Activated CD4-positive, alpha-beta T cell treated with anti-CD3 and anti-CD28 coated beads, Interleukin-2, amount 10 ng/mL, durations not matched to agents 24 days and 14 days (primary cell): Measurements from ENCODE around the gene OR9I1. TPM values are rescaled to one million over a fixed set of nuclear protein-coding genes. Genes with fewer than 3 reads are reported as not detected.
A peak's percentile ranks its signal among the peaks of the same experiment; 100 is the strongest.

Source experiments
- DNase-seq: peaks from one replicate; pipeline ENCODE4 v3.0.0; 2022
- H3K27ac Mint-ChIP-seq: one replicate; pipeline ENCODE4 v1.8.0; 2022; ENCODE audit warnings: mild to moderate bottlenecking, mixed read lengths
- H3K27me3 Mint-ChIP-seq: one replicate; pipeline ENCODE4 v1.8.0; 2022; ENCODE audit warnings: mixed read lengths
- H3K36me3 Mint-ChIP-seq: one replicate; pipeline ENCODE4 v1.8.0; 2022; ENCODE audit warnings: low read depth, mild to moderate bottlenecking, mixed read lengths
- H3K4me1 Mint-ChIP-seq: one replicate; pipeline ENCODE4 v1.8.0; 2021; ENCODE audit warnings: mixed read lengths
- H3K4me3 Mint-ChIP-seq: one replicate; pipeline ENCODE4 v1.8.0; 2022; ENCODE audit warnings: mild to moderate bottlenecking, moderate library complexity, mixed read lengths
- H3K9me3 Mint-ChIP-seq: one replicate; pipeline ENCODE4 v1.8.0; 2021; ENCODE audit warnings: mixed read lengths
- intact Hi-C: fragments of 100-400 bp; cut with micrococcal nuclease; formaldehyde crosslinking; loops from one replicate; pipeline ENCODE4 v1.15.1; 2023
- total RNA-seq: library from RNA; stranded (reverse); gene quantifications from 2 replicates; pipeline ENCODE4 v1.2.3, GENCODE V29; 2022

The OR9I1 gene
- total RNA-seq, 1 donor from 2014 or later, result not detected

DNA sequence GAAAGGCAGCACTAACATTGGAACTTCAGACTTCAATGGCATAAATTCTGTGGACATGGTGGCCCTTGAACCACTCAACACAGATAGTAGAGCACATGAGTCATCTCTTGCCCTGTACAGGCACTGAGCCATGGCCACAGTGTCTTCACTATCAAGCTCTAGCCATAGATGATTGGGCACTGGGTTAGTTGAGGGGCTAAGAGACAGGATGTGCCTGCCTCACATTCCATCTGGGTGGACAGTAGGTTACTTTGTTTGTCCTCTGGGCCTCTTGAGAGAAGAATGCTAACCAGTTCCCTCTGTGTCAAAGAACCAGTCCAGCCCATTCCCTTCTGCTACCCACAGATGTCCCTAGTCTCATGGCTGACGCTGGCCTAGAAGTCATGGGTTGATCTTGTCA lies 54.7 kb downstream of the OR9I1 start:
- no peak for DNase-seq
- H3K27ac Mint-ChIP-seq, result no peak overlapping the region
- H3K9me3 Mint-ChIP-seq, result no peaks in the 10 kb centered on the region
- no peak overlapping the region for H3K4me3 Mint-ChIP-seq
- no peaks in the 10 kb centered on the region for H3K27me3 Mint-ChIP-seq
- H3K4me1 Mint-ChIP-seq, result no peaks in the 10 kb centered on the region
- H3K36me3 Mint-ChIP-seq, result no peaks in the 10 kb centered on the region
- intact Hi-C loops, result no loop called here

DNA sequence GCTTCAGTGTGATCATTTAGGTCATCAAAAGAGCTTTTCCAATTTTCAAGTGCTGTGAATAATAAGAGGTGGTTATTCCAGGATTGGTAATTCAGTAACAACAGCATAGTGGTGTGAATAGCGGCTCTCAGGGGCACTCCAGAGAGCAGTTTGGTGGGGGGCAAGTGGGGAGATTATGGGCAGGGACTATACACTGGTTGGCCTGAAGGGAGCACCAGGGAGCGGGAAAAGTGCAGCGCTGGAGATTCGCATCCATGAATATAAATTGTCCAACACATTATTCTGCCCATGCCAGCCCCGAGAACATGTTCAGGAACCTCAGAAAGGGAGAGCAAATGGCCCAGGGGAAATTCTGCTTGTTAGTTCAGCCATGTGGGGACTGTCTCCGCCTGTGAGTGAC lies 56.7 kb downstream of the OR9I1 start:
- H3K27ac Mint-ChIP-seq, result no peak overlapping the region
- H3K9me3 Mint-ChIP-seq, result no peaks in the 10 kb centered on the region
- H3K4me1 Mint-ChIP-seq, result no peaks in the 10 kb centered on the region
- H3K36me3 Mint-ChIP-seq, result no peaks in the 10 kb centered on the region
- DNase-seq, result no peak
- H3K4me3 Mint-ChIP-seq, result no peak overlapping the region
- H3K27me3 Mint-ChIP-seq, result no peaks in the 10 kb centered on the region
- intact Hi-C loops, result no loop called here

DNA sequence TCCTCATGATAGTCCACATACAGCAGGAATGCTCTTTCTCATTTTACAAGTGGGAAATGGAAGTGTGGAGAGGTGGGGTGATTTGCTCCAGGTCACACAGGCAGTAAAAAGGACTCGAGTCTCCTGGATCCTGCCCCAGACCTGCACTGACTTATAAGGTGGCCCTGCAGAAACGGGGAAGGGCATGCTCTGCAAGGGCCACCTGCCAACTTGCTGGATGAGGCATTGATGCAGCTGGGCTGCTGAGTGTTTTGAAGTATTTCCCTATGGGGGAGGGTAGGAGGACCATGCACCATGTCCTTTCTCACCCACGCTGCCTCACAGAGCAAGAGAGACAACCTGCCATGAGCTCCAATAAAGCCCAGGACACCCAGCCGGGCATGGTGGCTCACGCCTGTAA lies 57.6 kb downstream of the OR9I1 start:
- Mint-ChIP-seq H3K27me3 (no peaks in the 10 kb centered on the region), H3K4me1 (no peaks in the 10 kb centered on the region), H3K9me3 (no peaks in the 10 kb centered on the region), H3K4me3 (no peak overlapping the region), H3K27ac (no peak overlapping the region), H3K36me3 (no peaks in the 10 kb centered on the region)
- peak; percentile 36 for DNase-seq
- intact Hi-C loops, result no loop called here

Other genes starting within 250 kb of the OR9I1 start
- not detected in 2 replicates for gene OR9Q1, start 101.6 kb downstream of the OR9I1 start, total RNA-seq
- gene OR6Q1, start 94.6 kb downstream of the OR9I1 start, total RNA-seq, result not detected in 2 replicates
- gene OR9Q2, start 63.5 kb upstream of the OR9I1 start, total RNA-seq, result not detected in 2 replicates
- not detected in 2 replicates for gene OR1S2, start 78.6 kb upstream of the OR9I1 start, total RNA-seq
- gene OR1S1, start 87.2 kb upstream of the OR9I1 start, total RNA-seq, result not detected in 2 replicates
- gene OR10Q1, start 103.4 kb upstream of the OR9I1 start, total RNA-seq, result not detected in 2 replicates
- gene OR10W1, start 142.7 kb upstream of the OR9I1 start, total RNA-seq, result not detected in 2 replicates
- not detected in 2 replicates for gene OR5B17, start 233.5 kb upstream of the OR9I1 start, total RNA-seq